OCI-LY3 (cell line): ENCODE measurements around the gene EYA2.

Source experiments
- EZH2phosphoT487 ChIP-seq: fragments of 200-600 bp; shearing (Covaris generic); IDR thresholded peaks from 2 replicates; pipeline ENCODE4 v1.6.1; 2018; ENCODE audit warnings: antibody characterized with exemption, mixed run types, low read depth
- TF ChIP-seq, protein P1 (sequence below): fragments of 200-600, 300-600 bp; sonication (generic); IDR thresholded peaks from 2 replicates; pipeline ENCODE4 v1.5.1; 2014; ENCODE audit warnings: antibody characterized with exemption, low read length, low read depth

DNA sequence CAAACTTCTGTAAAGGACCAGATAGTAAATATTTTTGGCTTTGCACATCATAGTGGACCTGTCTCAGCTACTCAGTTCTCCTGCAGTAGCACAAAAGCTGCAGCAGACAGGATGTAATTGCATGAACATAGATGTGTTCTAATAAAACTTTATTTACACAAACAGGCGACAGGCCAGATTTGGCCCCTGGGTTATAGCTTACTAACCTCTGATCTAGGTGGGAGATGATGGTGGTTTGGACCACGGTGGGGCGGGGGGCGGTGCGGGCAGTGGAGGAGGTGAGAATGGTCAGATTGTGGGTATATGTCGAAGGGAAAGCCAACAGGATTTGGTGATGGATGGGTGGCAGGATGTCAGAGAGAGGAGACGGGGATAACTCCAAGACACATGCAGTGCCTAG is 265.6 kb downstream of the EYA2 start:
- TF ChIP-seq, protein P1, sequence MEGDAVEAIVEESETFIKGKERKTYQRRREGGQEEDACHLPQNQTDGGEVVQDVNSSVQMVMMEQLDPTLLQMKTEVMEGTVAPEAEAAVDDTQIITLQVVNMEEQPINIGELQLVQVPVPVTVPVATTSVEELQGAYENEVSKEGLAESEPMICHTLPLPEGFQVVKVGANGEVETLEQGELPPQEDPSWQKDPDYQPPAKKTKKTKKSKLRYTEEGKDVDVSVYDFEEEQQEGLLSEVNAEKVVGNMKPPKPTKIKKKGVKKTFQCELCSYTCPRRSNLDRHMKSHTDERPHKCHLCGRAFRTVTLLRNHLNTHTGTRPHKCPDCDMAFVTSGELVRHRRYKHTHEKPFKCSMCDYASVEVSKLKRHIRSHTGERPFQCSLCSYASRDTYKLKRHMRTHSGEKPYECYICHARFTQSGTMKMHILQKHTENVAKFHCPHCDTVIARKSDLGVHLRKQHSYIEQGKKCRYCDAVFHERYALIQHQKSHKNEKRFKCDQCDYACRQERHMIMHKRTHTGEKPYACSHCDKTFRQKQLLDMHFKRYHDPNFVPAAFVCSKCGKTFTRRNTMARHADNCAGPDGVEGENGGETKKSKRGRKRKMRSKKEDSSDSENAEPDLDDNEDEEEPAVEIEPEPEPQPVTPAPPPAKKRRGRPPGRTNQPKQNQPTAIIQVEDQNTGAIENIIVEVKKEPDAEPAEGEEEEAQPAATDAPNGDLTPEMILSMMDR = no peak
- no peak for TF ChIP-seq EZH2phosphoT487
